ENCODE measurements around the gene PIAS1. TPM values are rescaled to one million over a fixed set of nuclear protein-coding genes. Genes with fewer than 3 reads are reported as not detected.

The PIAS1 gene
- total and polyA plus RNA-seq, 9 of the 15 experiments (the other 6 are each of a cell fraction or from before 2014, with no cell fraction given), result 18.0 to 59.1 (median 28.5) TPM

DNA sequence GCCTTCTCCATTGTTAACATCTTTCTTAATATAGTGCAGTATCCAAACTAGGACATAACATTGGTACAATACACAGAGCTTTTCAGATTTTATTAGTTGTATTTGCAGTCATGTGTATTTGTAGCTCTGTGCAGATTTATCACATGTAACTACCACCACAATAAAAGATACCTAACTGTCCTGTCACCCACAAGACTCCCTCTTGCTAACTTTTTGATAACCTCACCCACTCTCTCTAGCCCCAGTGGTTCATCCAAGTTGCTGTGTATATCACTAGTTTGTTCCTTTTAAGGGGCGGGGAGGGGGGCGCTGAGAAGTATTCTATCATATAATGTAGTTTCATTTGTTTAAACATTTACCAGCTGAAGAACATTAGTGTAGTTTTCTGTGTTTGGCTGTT, 46.1 kb downstream of the PIAS1 start (continued):
- TF ChIP-seq, protein P1, sequence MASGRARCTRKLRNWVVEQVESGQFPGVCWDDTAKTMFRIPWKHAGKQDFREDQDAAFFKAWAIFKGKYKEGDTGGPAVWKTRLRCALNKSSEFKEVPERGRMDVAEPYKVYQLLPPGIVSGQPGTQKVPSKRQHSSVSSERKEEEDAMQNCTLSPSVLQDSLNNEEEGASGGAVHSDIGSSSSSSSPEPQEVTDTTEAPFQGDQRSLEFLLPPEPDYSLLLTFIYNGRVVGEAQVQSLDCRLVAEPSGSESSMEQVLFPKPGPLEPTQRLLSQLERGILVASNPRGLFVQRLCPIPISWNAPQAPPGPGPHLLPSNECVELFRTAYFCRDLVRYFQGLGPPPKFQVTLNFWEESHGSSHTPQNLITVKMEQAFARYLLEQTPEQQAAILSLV (tag; IDR thresholded peaks at IDR 0.05), result no peak
- TF ChIP-seq ZNF217 (CRISPR knock-in tag; IDR thresholded peaks at IDR 0.05), result no peak
- TF ChIP-seq ETV6 (IDR thresholded peaks at IDR 0.05; ENCODE audit: borderline replicate concordance in 1 of 2, low read depth in 2 of 2, low read length in 1 of 2), result no peak
- no peak for TF ChIP-seq ETV6 (CRISPR knock-in tag; IDR thresholded peaks at IDR 0.05; ENCODE audit: borderline replicate concordance)
- TF ChIP-seq ZNF696 (CRISPR knock-in tag; conservative IDR thresholded peaks at IDR 0.05), result no peak

DNA sequence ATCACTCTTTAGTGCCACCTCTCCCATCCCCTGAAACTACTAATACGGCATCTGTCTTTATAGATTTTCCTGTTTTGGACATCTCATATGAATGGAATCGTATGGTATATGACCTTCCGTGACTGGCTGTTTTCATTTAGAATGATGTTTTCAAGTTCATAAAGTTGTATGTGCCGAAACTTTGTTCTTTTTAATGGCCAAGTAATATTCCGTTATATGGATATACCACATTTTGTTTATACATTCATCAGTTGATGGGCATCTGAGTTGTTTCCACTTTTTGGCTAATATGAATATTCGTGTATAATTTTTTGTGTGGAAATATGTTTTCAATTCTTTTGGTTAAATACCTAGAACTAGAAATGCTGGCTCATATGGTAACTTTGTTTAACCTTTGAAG, 49.5 kb downstream of the PIAS1 start:
- H2AFZ ChIP-seq (ENCODE audit: low read depth, low read length), result no peak overlapping the region
- DNase-seq (ENCODE audit: extremely low read depth in 1 of 4, low spot score in 3 of 4), result no peak
- TF ChIP-seq, protein P2, sequence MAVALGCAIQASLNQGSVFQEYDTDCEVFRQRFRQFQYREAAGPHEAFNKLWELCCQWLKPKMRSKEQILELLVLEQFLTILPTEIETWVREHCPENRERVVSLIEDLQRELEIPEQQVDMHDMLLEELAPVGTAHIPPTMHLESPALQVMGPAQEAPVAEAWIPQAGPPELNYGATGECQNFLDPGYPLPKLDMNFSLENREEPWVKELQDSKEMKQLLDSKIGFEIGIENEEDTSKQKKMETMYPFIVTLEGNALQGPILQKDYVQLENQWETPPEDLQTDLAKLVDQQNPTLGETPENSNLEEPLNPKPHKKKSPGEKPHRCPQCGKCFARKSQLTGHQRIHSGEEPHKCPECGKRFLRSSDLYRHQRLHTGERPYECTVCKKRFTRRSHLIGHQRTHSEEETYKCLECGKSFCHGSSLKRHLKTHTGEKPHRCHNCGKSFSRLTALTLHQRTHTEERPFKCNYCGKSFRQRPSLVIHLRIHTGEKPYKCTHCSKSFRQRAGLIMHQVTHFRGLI (CRISPR knock-in tag; IDR thresholded peaks at IDR 0.05), result no peak
- TF ChIP-seq CBX3 (IDR thresholded peaks at IDR 0.05; ENCODE audit: borderline replicate concordance in 1 of 2, low read length in 2 of 2) (peak in 1 of 2 experiments; percentile 45; a peak in 1 of 3 replicates), RBM25 (IDR thresholded peaks at IDR 0.05; ENCODE audit: low read depth, low read length, severe bottlenecking) (peak; percentile 86), ZNF146 (CRISPR knock-in tag; IDR thresholded peaks at IDR 0.05; ENCODE audit: unreplicated experiment) (peak; percentile 89), KDM1A (IDR thresholded peaks at IDR 0.05) (0 out of 4 replicates have a peak, but pooled peaks of 1 of the 2 experiments have one; percentile 21)
- no peak overlapping the region for H3K4me2 ChIP-seq (ENCODE audit: insufficient read depth, low read length)
- H3K27ac ChIP-seq (ENCODE audit: extremely low read depth, low read depth, low read length), result no peak overlapping the region
- H4K20me1 ChIP-seq (replicated peaks; ENCODE audit: control insufficient read depth, insufficient read depth, low read length), result no peaks in the 10 kb centered on the region
- no peaks in the 10 kb centered on the region for H3K9me3 ChIP-seq (replicated peaks; ENCODE audit: control insufficient read depth, insufficient read depth, low read depth, low read length)
- H3K9me1 ChIP-seq (ENCODE audit: control insufficient read depth, insufficient read depth, low read length), result no peaks in the 10 kb centered on the region
- peaks cover 15% of the 10 kb centered on the region; the same call in 1 of the 3 replicates for H3K36me3 ChIP-seq (ENCODE audit: control insufficient read depth, insufficient read depth, low read length)
- BruUV-seq (replicated peaks), result no TSS peak
- CTCF ChIA-PET (ENCODE audit: low intra/inter-chr PET ratio), result no interaction called here
- intact Hi-C loops (cut with micrococcal nuclease) (no loop called here), in situ Hi-C loops (cut with MboI) (no loop called here)
- H3K4me3 ChIP-seq, result no peak overlapping the region
- WGBS (ENCODE audit: insufficient coverage, low coverage, missing lambda C conversion rate), result 96% methylated on average over 6 of the region's 6 CpGs
- no peak for FAIRE-seq
- H3K9ac ChIP-seq (ENCODE audit: insufficient read depth in 1 of 2, low read depth in 2 of 2, low read length in 2 of 2), result no peak overlapping the region
- POLR2A ChIA-PET, result no interaction called here
- no peaks in the 10 kb centered on the region for H3K4me1 ChIP-seq (replicated peaks in 1 of 2; ENCODE audit: control insufficient read depth in 2 of 2, insufficient read depth in 2 of 2, low read length in 2 of 2)
- no peaks in the 10 kb centered on the region for H3K27me3 ChIP-seq (ENCODE audit: control insufficient read depth in 2 of 2, insufficient read depth in 2 of 2, low read length in 2 of 2)
- H3K79me2 ChIP-seq (ENCODE audit: control insufficient read depth, insufficient read depth, low read length), result peaks cover 81% of the 10 kb centered on the region
- ATAC-seq, result no peak

All from K562 (cell line).